LNCAP (cell line): ENCODE results near the gene POLR3K.

ENCODE experiments used
- TF ChIP-seq, protein P1 (sequence below): fragments of 450-650 bp; IDR thresholded peaks from 2 replicates; pipeline ENCODE4 v1.5.1; 2017; ENCODE audit warnings: mild to moderate bottlenecking

The POLR3K gene

GRCh38 chr16:50769-51591, 2.4 kb downstream of the POLR3K start:
- TF ChIP-seq, protein P1, sequence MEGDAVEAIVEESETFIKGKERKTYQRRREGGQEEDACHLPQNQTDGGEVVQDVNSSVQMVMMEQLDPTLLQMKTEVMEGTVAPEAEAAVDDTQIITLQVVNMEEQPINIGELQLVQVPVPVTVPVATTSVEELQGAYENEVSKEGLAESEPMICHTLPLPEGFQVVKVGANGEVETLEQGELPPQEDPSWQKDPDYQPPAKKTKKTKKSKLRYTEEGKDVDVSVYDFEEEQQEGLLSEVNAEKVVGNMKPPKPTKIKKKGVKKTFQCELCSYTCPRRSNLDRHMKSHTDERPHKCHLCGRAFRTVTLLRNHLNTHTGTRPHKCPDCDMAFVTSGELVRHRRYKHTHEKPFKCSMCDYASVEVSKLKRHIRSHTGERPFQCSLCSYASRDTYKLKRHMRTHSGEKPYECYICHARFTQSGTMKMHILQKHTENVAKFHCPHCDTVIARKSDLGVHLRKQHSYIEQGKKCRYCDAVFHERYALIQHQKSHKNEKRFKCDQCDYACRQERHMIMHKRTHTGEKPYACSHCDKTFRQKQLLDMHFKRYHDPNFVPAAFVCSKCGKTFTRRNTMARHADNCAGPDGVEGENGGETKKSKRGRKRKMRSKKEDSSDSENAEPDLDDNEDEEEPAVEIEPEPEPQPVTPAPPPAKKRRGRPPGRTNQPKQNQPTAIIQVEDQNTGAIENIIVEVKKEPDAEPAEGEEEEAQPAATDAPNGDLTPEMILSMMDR, result no peak

DNA sequence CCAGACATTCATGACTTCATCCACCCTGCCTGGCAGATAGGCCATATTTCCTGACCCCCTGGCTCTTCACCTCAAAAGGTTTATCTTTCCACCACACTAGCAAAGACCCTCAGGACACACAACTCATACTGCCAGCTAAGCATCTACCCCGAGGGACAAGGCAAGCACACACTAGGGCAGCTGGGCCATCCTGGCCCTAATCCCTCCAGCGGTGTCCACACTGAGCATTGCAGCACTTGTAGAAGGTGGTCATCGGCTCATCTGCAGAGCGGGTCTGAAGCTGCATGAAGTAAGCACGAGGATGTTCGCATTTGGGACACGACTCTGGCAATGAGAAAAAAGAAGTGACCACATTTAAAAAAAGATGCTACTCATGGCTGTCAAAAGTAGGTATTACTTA, 6.2 kb downstream of the POLR3K start:
- TF ChIP-seq, protein P1, result no peak

GRCh38 chr16:45454-45853, 8.0 kb downstream of the POLR3K start:
- TF ChIP-seq, protein P1, result no peak

GRCh38 chr16:44655-45054, 8.8 kb downstream of the POLR3K start:
- TF ChIP-seq, protein P1, result no peak

GRCh38 chr16:43294-43693, 10.1 kb downstream of the POLR3K start:
- TF ChIP-seq, protein P1, result no peak

GRCh38 chr16:42691-43090, 10.7 kb downstream of the POLR3K start:
- TF ChIP-seq, protein P1, result no peak

- TF ChIP-seq, protein P1, result no peak
Observed at GRCh38 chr16:42069-42457, 11.3 kb downstream of the POLR3K start.
